HG03097 (cell line): ENCODE measurements around the gene GPR160.

Experiments used
- ATAC-seq: cut with Tn5 transposase; IDR thresholded peaks from one replicate; pipeline ENCODE4 v1.9.1; 2021; ENCODE audit not compliant: unreplicated experiment, low FRiP score

GPR160 gene

DNA sequence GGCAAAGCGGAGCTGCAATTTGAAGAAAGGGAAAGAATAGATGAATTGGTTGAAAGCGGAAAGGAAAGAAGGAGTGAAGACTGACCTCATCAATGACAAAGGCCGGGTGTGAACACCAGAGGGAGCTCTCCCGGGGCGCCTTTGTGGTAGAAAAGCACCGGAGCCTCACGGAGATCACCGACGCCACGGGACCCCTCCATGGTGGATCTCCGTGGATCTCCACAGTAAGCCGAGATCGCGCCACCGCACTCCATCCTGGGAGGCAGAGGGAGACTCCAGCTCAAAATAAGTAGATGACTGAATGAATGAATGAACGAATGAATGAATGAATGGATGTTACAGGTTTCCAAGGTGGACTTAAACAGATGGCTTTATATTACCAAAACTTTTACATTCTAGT, 25.0 kb downstream of the GPR160 start:
- ATAC-seq = no peak

DNA sequence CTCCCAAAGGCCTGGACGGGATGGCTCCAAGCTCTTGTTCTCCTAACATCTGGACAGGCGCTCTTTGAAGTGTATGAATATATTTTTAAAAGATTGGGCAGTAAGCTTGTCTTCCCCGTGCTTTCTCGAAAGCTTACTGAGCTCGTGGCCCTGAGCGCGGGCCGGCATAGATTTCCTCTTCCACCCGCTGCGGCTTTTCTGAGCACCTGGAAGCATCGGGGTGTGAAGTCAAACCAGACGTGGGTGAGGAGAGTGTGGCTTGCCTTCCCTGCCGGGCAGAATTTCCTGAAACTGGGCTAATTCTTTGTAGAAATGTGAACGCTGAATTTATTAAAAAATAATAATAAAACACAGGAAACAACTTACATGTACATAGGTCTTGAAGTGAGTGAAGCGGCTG, 25.9 kb downstream of the GPR160 start:
- ATAC-seq = no peak

DNA sequence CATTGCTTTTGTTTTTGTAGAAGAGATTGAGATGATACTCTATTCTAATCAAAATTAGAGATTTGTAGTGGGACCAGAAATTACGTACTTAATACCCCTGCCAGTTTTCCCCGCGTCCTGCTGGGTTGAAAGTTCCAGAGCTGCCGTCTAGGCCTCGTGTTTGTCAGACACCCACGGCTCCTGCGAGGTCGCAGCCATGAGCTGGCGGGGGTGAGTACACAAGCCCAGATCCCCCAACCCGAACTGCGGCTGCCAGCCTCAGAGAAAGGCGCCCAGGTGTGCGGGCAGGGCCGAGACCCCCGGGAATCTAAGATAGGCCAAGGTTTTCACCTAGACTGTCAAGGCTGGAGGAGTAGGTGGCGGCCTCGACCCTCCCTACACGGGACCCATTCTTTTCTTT, 26.3 kb downstream of the GPR160 start:
- no peak for ATAC-seq

GRCh38 chr3:170075441-170076091, 37.8 kb downstream of the GPR160 start:
- ATAC-seq = no peak

- no peak for ATAC-seq
Observed at GRCh38 chr3:170076715-170077238, 39.0 kb downstream of the GPR160 start.

DNA sequence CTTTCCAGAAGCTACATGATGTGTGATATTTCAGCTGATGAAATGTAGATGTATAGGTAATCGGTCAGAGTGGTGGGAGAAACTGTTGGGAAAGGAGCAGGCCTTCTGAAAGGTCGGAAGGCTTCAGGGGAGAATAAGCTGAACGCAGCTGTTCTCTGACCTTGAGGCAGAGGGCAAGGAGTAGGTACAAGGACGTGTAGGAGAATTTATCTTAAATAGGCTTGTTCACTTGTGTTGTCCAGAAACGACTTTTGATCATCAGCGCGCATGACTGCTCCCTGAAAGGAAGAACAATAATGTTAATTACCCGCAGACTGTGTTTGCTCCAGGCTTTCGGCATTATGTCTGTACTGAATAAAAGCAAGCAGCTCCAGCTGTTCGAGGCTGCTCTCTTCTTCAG, 39.6 kb downstream of the GPR160 start:
- ATAC-seq = no peak

DNA sequence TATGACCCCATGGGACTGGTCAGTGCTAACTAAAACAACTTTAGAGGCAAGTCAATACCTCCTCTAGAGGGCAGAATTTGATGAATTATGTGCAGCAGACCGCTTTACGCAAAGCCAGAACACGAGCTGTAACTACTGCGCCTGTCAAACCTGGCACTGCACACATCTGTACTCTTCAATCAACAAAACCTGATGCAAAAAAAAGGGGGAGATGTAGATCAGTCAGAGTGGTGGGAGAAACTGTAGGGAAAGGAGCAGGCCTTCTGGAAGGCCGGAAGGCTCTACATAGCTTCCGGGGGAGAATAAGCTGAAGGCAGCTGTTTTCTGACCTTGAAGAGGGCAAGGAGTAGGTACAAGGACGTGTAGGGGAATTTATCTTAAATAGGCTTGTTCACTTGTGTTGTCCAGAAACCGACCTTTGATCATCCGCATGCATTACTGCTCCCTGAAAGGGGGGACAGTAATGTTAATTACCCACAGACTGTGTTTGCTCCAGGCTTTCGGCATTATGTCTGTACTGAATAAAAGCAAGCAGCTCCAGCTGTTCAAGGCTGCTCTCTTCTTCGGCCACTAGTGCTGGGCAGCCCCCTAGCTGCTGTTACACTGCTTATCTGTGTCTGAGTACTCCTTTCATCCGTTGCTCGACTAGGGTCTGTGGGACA, 41.0 kb downstream of the GPR160 start:
- no peak for ATAC-seq

GRCh38 chr3:170079536-170080165, 41.9 kb downstream of the GPR160 start:
- ATAC-seq = no peak

- ATAC-seq = no peak
Observed at GRCh38 chr3:170080605-170081004, 42.8 kb downstream of the GPR160 start.

DNA sequence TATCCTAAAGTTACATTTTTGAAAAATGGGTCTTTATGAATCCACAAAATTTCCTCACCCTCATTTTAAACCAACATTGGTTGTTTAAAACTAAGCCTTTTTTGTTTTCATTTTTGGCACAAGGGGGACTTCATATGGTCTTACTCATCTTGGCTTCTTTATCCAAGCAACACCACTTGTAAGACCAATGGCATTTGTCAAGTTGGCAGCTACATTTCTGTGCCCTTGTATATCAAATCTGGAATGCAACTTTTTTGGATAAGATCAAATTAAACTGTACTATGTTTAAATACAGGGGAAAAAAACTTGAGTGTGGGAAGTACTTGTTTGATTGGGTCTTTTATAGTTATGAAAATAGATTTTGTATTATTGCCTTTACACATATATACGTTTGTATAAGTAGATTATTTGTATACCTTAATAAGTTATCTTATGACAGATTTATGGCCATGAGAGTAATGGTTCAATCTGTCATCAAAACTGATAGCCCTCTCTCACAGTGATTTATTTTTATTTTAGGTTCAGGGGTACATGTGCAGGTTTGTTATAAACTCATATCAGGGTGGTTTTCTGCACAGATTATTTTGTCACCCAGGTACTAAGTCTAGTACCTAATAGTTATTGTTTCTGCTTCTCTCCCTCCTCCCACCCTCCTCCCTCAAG, 43.4 kb downstream of the GPR160 start:
- ATAC-seq = no peak

GRCh38 chr3:170083343-170083742, 45.5 kb downstream of the GPR160 start:
- no peak for ATAC-seq

- no peak for ATAC-seq
Observed at GRCh38 chr3:170085396-170085795, 47.6 kb downstream of the GPR160 start.

DNA sequence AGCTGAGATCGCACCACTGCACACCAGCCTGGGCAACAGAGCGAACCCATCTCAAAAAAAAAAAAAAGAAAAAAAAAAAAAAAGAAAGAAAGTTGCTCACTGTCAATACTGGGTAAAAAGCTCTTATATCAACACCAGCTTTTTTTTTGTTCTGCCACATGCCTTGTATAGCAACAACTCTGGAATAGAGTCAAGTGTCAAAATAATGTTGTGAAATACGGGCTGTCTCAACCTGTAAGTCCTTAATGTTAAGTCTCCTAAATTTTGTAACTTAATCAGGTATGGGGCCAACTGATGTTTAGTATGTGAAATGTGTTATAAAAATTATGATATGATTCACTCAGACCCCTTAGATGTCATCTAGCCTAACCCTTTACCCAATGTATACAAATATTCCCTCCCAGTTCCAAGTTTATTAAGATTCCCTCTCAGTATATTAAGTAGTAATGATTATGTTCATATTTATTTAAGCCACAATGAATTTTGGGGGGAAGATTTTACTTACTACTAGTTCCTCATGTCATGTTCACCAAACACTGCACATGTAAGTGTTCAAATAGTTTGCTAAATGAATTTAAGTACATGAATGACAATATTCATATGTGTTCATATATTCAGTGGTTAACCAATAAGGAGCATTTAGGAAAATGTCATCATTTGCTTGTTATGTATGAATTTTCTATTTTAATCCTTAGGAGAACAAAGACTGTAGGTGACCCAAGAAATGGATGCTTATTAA, 52.2 kb downstream of the GPR160 start:
- ATAC-seq = no peak

- ATAC-seq = no peak
Observed at GRCh38 chr3:170090601-170090981, 52.8 kb downstream of the GPR160 start.

GRCh38 chr3:170092907-170093306, 55.1 kb downstream of the GPR160 start:
- ATAC-seq = no peak

GRCh38 chr3:170095771-170096170, 58.0 kb downstream of the GPR160 start:
- ATAC-seq = no peak

GRCh38 chr3:170096342-170096741, 58.5 kb downstream of the GPR160 start:
- ATAC-seq = no peak

DNA sequence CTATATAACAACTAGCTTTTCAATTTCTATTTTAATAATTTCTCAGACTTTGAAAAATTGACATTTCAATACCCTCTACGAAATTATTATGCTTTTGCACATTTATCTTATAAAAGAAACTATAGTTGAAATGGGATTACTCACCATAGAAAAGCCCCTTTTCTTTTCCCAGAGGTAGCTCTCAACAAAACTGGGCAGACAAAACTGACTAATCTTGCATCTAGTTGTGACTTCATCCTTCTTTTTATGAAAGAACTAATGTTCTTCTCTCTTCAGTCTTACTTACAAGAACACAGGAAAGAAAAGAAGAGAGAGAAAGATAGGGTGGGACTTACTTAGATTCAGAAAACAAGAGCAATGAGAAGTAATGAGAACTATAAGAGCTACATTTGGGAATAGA, 61.0 kb downstream of the GPR160 start:
- ATAC-seq = no peak

- ATAC-seq = no peak
Observed at GRCh38 chr3:170100944-170101343, 63.1 kb downstream of the GPR160 start.

GRCh38 chr3:170102431-170102830, 64.6 kb downstream of the GPR160 start:
- ATAC-seq = no peak

- ATAC-seq = no peak
Observed at GRCh38 chr3:170107941-170108340, 70.1 kb downstream of the GPR160 start.
